BJ (cell line): ENCODE data around the gene MESP2. TPM values are rescaled to one million over a fixed set of nuclear protein-coding genes. Genes with fewer than 3 reads are reported as not detected.

Experiments used
- CTCF ChIA-PET: fragments of 350-600 bp; formaldehyde crosslinking; extraction: SDS; loops from one replicate; lab custom pipeline; 2021; ENCODE audit warnings: antibody characterized with exemption, inconsistent platforms; lab: Yijun Ruan, JAX
- POLR2A ChIA-PET: fragments of 300-600 bp; sonication (Branson Sonifier 250); formaldehyde crosslinking; extraction: SDS; loops from one replicate; lab custom pipeline; 2021; ENCODE audit warnings: antibody characterized with exemption; lab: Charles Lee
- DNase-seq: peaks from one replicate; pipeline ENCODE4 v3.0.0-alpha.2; 2011; ENCODE audit warnings: low read depth
- H3K27me3 ChIP-seq: 2 replicates; pipeline ENCODE4 v1.6.0; 2011; ENCODE audit warnings: low read length; ENCODE audit not compliant: control insufficient read depth, insufficient read depth
- H3K36me3 ChIP-seq: 2 replicates; pipeline ENCODE4 v1.5.1; 2011; ENCODE audit warnings: low read length; ENCODE audit not compliant: control insufficient read depth, insufficient read depth
- H3K4me3 ChIP-seq: 2 replicates; pipeline ENCODE4 v1.5.1; 2011; ENCODE audit warnings: low read depth, mild to moderate bottlenecking, control low read depth, low read length
- CTCF ChIP-seq: IDR thresholded peaks from 2 replicates; pipeline ENCODE4 v1.5.1; 2011; ENCODE audit warnings: low read depth, mild to moderate bottlenecking, control low read depth, inconsistent platforms, low read length, moderate library complexity; ENCODE audit not compliant: insufficient read depth
- polyA plus RNA-seq: library from polyadenylated mRNA; depleted of rRNA; stranded (reverse); fragments of >200 nt; gene quantifications from 2 replicates; pipeline ENCODE4 v1.2.3, GENCODE V29; 2011

Gene MESP2
- polyA plus RNA-seq, 1 experiment, result 0.39 TPM

DNA sequence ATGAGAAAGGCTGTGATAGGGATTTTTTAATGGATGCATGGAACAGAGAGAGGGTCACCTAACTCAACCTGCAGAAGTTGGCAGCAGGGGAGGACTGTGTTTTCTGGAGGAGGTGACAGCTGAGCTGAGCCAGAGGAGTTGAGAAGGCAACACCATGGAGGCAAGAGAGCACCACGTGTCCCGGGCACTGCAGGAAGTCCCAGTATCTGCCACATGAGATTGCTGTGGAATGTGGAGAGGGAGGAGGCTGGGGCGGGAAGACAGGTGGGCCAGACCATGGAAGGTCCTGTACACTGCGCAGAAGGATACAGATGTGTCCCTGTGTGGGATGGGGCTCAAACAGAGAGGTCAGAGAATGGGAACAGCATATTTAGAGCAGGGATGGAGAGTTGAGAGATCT, 40.4 kb upstream of the MESP2 start:
- CTCF ChIA-PET, result interaction anchor here (0.6 to 5.4 kb wide), 2 partner anchors 62 to 152 kb away, joined by 3 to 25 read pairs; no protein-coding TSS in a partner anchor
- Histone ChIP-seq H3K4me3 (no peak overlapping the region), H3K27me3 (peaks cover 19% of the 10 kb centered on the region), H3K36me3 (no peaks in the 10 kb centered on the region)
- TF ChIP-seq CTCF, result no peak
- POLR2A ChIA-PET, result no interaction called here
- DNase-seq, result no peak

- ChIA-PET POLR2A (no interaction called here), CTCF (interaction anchor here (0.6 to 6.6 kb wide), 23 partner anchors 8 to 200 kb away, joined by 3 to 62 read pairs (median 4); partner anchors contain the start of genes ANPEP, AP3S2 and MESP1)
- Histone ChIP-seq H3K4me3 (no peak overlapping the region), H3K36me3 (no peaks in the 10 kb centered on the region), H3K27me3 (peaks cover 5% of the 10 kb centered on the region)
- peak; percentile 14 for DNase-seq
- peak; percentile 87 for TF ChIP-seq CTCF
Observed at GRCh38 chr15:89740137-89740536, 36.0 kb upstream of the MESP2 start.

DNA sequence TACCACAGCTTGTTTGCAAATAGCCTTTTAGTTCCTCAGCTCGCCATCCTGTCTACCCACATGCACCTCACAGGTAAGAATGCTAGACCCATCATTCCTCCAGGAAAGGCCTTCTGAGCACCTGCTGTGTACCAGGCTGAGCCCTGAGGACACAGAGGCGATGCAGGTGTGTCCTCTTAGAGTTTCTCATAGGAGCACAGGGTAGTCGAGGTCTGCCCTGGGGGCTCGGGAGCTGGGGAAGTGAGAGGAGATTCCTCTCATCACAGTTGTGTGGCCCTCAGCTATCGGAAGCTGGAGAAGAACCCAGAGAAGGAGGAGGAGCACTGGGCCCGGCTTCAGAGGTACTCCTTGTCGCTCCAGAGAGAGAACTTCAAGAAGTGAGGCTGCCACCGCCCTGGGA, 33.1 kb upstream of the MESP2 start:
- CTCF ChIA-PET, result interaction anchor here (0.6 to 6.6 kb wide), 5 partner anchors 19 to 144 kb away, joined by 3 to 62 read pairs (median 29); no protein-coding TSS in a partner anchor
- DNase-seq, result no peak
- no peak for TF ChIP-seq CTCF
- no peak overlapping the region for H3K4me3 ChIP-seq
- POLR2A ChIA-PET, result no interaction called here
- H3K27me3 ChIP-seq, result peaks cover 2% of the 10 kb centered on the region
- no peaks in the 10 kb centered on the region for H3K36me3 ChIP-seq

DNA sequence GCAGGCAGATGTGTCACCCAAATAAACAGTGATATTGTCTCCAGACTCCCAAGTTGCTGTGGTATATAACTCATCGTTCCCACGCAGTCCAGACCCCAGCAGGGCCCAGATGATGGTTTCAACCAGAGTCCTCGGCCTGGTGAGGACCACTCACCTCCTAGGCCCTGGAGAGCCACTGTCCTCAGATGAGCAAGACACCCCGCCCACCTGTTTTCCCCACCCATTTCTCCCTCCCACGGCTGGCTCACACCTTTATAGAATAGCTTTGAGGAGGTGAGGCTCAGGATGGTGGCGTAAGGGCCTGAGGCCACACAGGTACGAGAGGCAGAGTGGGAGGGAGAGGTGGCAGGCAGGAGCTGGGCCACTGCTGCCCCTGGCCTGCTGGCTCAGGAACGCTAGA, 32.5 kb upstream of the MESP2 start:
- no peak for DNase-seq
- ChIA-PET POLR2A (no interaction called here), CTCF (interaction anchor here (1.5 to 6.6 kb wide), 4 partner anchors 18 to 144 kb away, joined by 4 to 62 read pairs (median 32); no protein-coding TSS in a partner anchor)
- peaks cover 2% of the 10 kb centered on the region for H3K27me3 ChIP-seq
- H3K36me3 ChIP-seq, result no peaks in the 10 kb centered on the region
- no peak for TF ChIP-seq CTCF
- no peak overlapping the region for H3K4me3 ChIP-seq

DNA sequence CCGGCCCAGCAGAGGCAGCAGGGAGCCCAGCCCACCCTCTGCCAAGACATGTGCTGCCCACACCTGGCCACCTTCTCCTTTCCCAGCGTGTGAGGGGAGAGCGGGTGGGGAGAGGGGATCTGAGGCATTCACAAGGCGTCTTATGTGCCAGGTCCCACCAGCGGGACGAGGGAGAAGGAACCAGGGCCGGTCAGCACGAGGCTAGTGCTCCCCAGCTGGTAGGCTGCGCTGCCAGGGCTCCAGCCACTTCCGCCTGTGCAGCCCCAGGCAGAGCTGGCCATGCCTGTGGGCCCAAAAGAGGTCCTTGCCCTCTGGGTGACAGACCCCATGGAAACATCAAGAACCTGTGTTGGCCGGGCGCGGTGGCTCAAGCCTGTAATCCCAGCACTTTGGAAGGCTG, 31.0 kb upstream of the MESP2 start:
- ChIA-PET CTCF (interaction anchor here (0.6 to 6.6 kb wide), 3 partner anchors 9 to 129 kb away, joined by 3 to 29 read pairs (median 5); no protein-coding TSS in a partner anchor), POLR2A (no interaction called here)
- H3K27me3 ChIP-seq, result peaks cover 2% of the 10 kb centered on the region
- H3K36me3 ChIP-seq, result no peaks in the 10 kb centered on the region
- no peak for DNase-seq
- TF ChIP-seq CTCF, result no peak
- no peak overlapping the region for H3K4me3 ChIP-seq
